ENCODE data around the gene SCARB1. TPM values are rescaled to one million over a fixed set of nuclear protein-coding genes. Genes with fewer than 3 reads are reported as not detected.

The SCARB1 gene
- total and polyA plus RNA-seq, 2 of the 13 experiments (the other 11 are each of a cell fraction or from before 2014, with no cell fraction given), result 63.4 to 160 TPM

GRCh38 chr12:124812979-124813378 lies 50.7 kb downstream of the SCARB1 start (continued):
- TF ChIP-seq ZNF503 (CRISPR knock-in tag; IDR thresholded peaks at IDR 0.05) (no peak), ZNF790 (CRISPR knock-in tag; IDR thresholded peaks at IDR 0.05; ENCODE audit: borderline replicate concordance) (no peak), ZFP36 (IDR thresholded peaks at IDR 0.05; ENCODE audit: borderline replicate concordance, low read depth, low read length, partially characterized antibody) (no peak), ZNF441 (CRISPR knock-in tag; IDR thresholded peaks at IDR 0.05; ENCODE audit: borderline replicate concordance) (no peak), ZNF761 (CRISPR knock-in tag; conservative IDR thresholded peaks at IDR 0.05) (no peak), ZNF251 (CRISPR knock-in tag; IDR thresholded peaks at IDR 0.05) (no peak)
- TF ChIP-seq, protein P1, sequence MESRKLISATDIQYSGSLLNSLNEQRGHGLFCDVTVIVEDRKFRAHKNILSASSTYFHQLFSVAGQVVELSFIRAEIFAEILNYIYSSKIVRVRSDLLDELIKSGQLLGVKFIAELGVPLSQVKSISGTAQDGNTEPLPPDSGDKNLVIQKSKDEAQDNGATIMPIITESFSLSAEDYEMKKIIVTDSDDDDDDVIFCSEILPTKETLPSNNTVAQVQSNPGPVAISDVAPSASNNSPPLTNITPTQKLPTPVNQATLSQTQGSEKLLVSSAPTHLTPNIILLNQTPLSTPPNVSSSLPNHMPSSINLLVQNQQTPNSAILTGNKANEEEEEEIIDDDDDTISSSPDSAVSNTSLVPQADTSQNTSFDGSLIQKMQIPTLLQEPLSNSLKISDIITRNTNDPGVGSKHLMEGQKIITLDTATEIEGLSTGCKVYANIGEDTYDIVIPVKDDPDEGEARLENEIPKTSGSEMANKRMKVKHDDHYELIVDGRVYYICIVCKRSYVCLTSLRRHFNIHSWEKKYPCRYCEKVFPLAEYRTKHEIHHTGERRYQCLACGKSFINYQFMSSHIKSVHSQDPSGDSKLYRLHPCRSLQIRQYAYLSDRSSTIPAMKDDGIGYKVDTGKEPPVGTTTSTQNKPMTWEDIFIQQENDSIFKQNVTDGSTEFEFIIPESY (CRISPR knock-in tag; IDR thresholded peaks at IDR 0.05), result no peak

DNA sequence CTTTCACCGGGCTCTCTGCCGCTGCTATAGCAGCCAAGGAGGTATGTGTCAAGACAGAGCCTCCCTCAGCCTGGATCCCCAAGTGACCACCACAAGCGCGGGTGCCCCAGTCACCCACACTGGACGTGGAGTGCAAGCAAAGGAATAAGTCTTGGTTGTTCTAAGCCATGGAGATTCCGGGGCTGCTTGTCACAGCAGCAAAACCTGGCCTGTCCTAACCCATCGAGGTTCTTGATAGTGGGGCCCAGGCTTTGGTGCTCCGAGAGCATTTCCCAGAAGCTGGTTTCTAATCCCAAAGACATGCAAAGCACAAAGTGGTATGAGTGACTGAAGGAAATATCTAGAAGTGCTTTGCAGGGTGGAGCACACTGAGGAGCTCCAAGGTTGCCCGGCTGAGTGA lies 51.3 kb downstream of the SCARB1 start:
- H4K20me1 ChIP-seq (ENCODE audit: insufficient read depth, low read length), result no peaks in the 10 kb centered on the region
- no TSS peak for BruUV-seq (replicated peaks)
- FAIRE-seq (no peak), ATAC-seq (no peak), DNase-seq (ENCODE audit: low spot score) (no peak)
- H3K4me3 ChIP-seq (replicated peaks in 1 of 3; ENCODE audit: insufficient read depth in 1 of 3, low read depth in 2 of 3, low read length in 3 of 3), result no peak overlapping the region
- intact Hi-C loops (cut with micrococcal nuclease; ENCODE audit: unreplicated experiment) (no loop called here), in situ Hi-C loops (cut with HindIII; ENCODE audit: extremely low pct_ligation_motif_present, low pct_unique_long_range_greater_than_20kb) (no loop called here)
- H3K36me3 ChIP-seq (replicated peaks in 1 of 2; ENCODE audit: control insufficient read depth in 1 of 2, insufficient read depth in 2 of 2, low read length in 2 of 2), result peaks cover 46 to 94% of the 10 kb centered on the region in 2 experiments
- H3K27me3 ChIP-seq (ENCODE audit: control insufficient read depth in 1 of 2, insufficient read depth in 2 of 2, low read length in 2 of 2), result no peaks in the 10 kb centered on the region
- 81% methylated on average over 5 of the region's 9 CpGs for WGBS (ENCODE audit: low lambda C conversion rate)
- H3K4me1 ChIP-seq (ENCODE audit: insufficient read depth, low read length), result no peaks in the 10 kb centered on the region
- H3K9ac ChIP-seq (ENCODE audit: insufficient read depth, low read depth, low read length), result no peak overlapping the region
- ChIA-PET CTCF (ENCODE audit: low intra/inter-chr PET ratio, low total read pairs) (no interaction called here), POLR2A (no interaction called here)
- TF ChIP-seq ZNF12 (CRISPR knock-in tag; IDR thresholded peaks at IDR 0.05), result peak; percentile 99
- no peak for TF ChIP-seq ZNF383 (CRISPR knock-in tag; IDR thresholded peaks at IDR 0.05; ENCODE audit: borderline replicate concordance)
- H2AFZ ChIP-seq (ENCODE audit: low read length), result no peak overlapping the region
- peaks cover under 1% of the 10 kb centered on the region for H3K79me2 ChIP-seq (ENCODE audit: insufficient read depth, low read length)
- no peaks in the 10 kb centered on the region for H3K9me3 ChIP-seq (ENCODE audit: low read length)
- no peak overlapping the region for H3K27ac ChIP-seq (ENCODE audit: extremely low read length, insufficient read depth, low read length)
- H3K4me2 ChIP-seq (ENCODE audit: low read depth, low read length), result no peak overlapping the region
